Measurements from ENCODE around the gene LINC00305. TPM values are rescaled to one million over a fixed set of nuclear protein-coding genes. Genes with fewer than 3 reads are reported as not detected.

The LINC00305 gene
- total RNA-seq, 1 donor from 2014 or later = not detected

DNA sequence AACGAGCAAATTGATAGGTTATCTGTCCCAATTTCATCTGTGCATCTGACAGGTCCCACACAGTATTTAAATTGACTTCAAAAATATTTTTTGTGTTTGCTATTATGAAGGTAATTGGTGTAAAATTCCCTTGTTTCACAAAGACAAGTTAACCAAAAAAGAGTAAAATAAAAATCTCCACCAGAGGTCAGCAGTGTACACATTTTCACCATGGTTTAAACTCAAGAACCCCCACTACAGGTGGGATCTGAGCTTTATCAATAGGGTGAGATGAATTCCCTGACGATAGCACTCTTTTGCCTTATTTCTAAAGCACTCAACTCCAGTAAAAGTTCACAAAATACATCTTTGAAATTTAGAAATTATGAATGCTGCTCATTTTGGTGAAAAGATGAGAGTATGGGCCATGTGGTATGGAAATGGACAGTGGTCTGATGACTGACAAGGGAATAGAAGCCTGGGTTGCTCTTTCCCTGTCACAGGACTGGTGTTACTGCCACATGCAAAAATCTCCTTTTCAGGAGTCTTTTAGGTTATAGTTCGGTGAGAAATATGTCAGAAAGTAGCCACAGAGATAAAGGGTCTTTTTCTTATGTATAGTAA is 111.0 kb downstream of the LINC00305 start:
- H3K4me3 Mint-ChIP-seq = no peak overlapping the region
- Histone ChIP-seq H3K4me2 (no peak overlapping the region), H3K36me3 (no peaks in the 10 kb centered on the region), H3K9ac (no peak overlapping the region), H3K27me3 (no peaks in the 10 kb centered on the region), H3K9me3 (ENCODE audit: low read depth) (no peaks in the 10 kb centered on the region), H3K4me1 (no peaks in the 10 kb centered on the region), H4K20me1 (ENCODE audit: low read depth) (no peaks in the 10 kb centered on the region), H3K4me3 (no peak overlapping the region), H3K27ac (no peak overlapping the region), H3K79me2 (ENCODE audit: low read depth) (no peaks in the 10 kb centered on the region), H3F3A (ENCODE audit: low read depth) (no peaks in the 10 kb centered on the region), H2AFZ (replicated peaks) (peak overlapping the region; percentile 40)
- H3K9me3 Mint-ChIP-seq = peaks cover 6% of the 10 kb centered on the region
- no peak for TF ChIP-seq EZH2 (IDR thresholded peaks at IDR 0.05)
- TF ChIP-seq, protein P1, sequence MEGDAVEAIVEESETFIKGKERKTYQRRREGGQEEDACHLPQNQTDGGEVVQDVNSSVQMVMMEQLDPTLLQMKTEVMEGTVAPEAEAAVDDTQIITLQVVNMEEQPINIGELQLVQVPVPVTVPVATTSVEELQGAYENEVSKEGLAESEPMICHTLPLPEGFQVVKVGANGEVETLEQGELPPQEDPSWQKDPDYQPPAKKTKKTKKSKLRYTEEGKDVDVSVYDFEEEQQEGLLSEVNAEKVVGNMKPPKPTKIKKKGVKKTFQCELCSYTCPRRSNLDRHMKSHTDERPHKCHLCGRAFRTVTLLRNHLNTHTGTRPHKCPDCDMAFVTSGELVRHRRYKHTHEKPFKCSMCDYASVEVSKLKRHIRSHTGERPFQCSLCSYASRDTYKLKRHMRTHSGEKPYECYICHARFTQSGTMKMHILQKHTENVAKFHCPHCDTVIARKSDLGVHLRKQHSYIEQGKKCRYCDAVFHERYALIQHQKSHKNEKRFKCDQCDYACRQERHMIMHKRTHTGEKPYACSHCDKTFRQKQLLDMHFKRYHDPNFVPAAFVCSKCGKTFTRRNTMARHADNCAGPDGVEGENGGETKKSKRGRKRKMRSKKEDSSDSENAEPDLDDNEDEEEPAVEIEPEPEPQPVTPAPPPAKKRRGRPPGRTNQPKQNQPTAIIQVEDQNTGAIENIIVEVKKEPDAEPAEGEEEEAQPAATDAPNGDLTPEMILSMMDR (IDR thresholded peaks at IDR 0.05) = peak; percentile 76
- H3K27ac Mint-ChIP-seq = no peak overlapping the region
- peak; percentile 62 for DNase-seq (ENCODE audit: low spot score)
- H3K4me1 Mint-ChIP-seq = no peaks in the 10 kb centered on the region
- H3K36me3 Mint-ChIP-seq = no peaks in the 10 kb centered on the region
- H3K27me3 Mint-ChIP-seq (ENCODE audit: insufficient read depth, low read depth) = no peaks in the 10 kb centered on the region

DNA sequence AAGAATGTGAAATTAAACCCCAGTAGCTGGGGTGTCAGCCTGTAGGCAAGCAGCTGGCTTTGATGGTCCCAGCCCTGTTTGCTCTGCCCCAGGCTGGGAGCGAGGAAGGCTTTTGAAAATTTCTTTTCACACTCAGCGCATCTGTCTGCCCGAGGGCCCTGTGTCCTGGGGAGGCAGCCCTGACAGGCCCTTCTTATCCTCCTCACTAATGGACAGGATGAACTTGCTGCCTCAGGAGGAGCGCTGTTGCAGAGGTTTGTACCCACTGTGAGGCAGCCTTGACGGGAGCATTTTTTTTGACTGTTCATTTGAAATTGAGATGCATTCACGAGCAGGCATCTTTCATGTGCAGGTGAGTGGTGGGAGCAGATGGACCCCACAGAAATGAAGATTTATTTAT is 116.6 kb downstream of the LINC00305 start:
- Histone ChIP-seq H3K4me2 (no peak overlapping the region), H2AFZ (replicated peaks) (no peak overlapping the region), H3K27ac (no peak overlapping the region), H3K4me1 (no peaks in the 10 kb centered on the region), H3K9me3 (ENCODE audit: low read depth) (no peaks in the 10 kb centered on the region), H3K79me2 (ENCODE audit: low read depth) (no peaks in the 10 kb centered on the region), H3K27me3 (no peaks in the 10 kb centered on the region), H3K9ac (no peak overlapping the region), H3K4me3 (no peak overlapping the region), H3F3A (ENCODE audit: low read depth) (no peaks in the 10 kb centered on the region), H4K20me1 (ENCODE audit: low read depth) (no peaks in the 10 kb centered on the region), H3K36me3 (no peaks in the 10 kb centered on the region)
- no peak for TF ChIP-seq EZH2 (IDR thresholded peaks at IDR 0.05)
- no peak for TF ChIP-seq EZH2phosphoT487 (IDR thresholded peaks at IDR 0.05)
- TF ChIP-seq, protein P1 (IDR thresholded peaks at IDR 0.05) = no peak
- Mint-ChIP-seq H3K27me3 (ENCODE audit: insufficient read depth, low read depth) (no peaks in the 10 kb centered on the region), H3K9me3 (peaks cover 4% of the 10 kb centered on the region), H3K4me1 (peaks cover 4% of the 10 kb centered on the region), H3K27ac (no peak overlapping the region), H3K36me3 (no peaks in the 10 kb centered on the region), H3K4me3 (no peak overlapping the region)
- no peak for DNase-seq (ENCODE audit: low spot score)

DNA sequence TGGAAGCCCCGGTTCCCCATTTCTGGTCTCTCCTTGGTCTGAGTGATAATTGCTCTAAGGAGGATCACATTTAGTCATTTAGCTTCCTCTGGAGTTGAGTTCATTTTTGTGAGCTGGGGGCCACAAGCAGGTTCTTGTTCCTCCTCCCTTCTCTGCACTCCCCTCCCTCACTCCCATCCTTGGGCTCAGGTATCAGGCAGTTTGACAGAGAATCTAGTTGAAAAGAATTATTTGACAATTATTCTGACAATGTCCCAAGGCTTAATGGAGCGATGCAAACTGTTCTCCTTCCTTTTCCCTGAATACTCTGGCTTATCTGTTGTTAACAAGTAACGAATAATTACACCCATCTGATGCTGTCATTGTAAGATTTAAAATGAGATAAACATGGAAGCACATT is 117.5 kb downstream of the LINC00305 start:
- DNase-seq (ENCODE audit: low spot score) = no peak
- H3K9me3 ChIP-seq (ENCODE audit: low read depth) = no peaks in the 10 kb centered on the region
- H3K4me2 ChIP-seq = no peak overlapping the region
- H4K20me1 ChIP-seq (ENCODE audit: low read depth) = no peaks in the 10 kb centered on the region
- Mint-ChIP-seq H3K36me3 (no peaks in the 10 kb centered on the region), H3K4me1 (peaks cover 4% of the 10 kb centered on the region), H3K4me3 (no peak overlapping the region), H3K27me3 (ENCODE audit: insufficient read depth, low read depth) (no peaks in the 10 kb centered on the region), H3K9me3 (peaks cover 4% of the 10 kb centered on the region), H3K27ac (no peak overlapping the region)
- H3K36me3 ChIP-seq = no peaks in the 10 kb centered on the region
- no peaks in the 10 kb centered on the region for H3F3A ChIP-seq (ENCODE audit: low read depth)
- H3K4me3 ChIP-seq = no peak overlapping the region
- no peak overlapping the region for H3K9ac ChIP-seq
- no peaks in the 10 kb centered on the region for H3K4me1 ChIP-seq
- no peak overlapping the region for H3K27ac ChIP-seq
- no peak for TF ChIP-seq EZH2phosphoT487 (IDR thresholded peaks at IDR 0.05)
- TF ChIP-seq EZH2 (IDR thresholded peaks at IDR 0.05) = no peak
- H3K79me2 ChIP-seq (ENCODE audit: low read depth) = no peaks in the 10 kb centered on the region
- H2AFZ ChIP-seq (replicated peaks) = no peak overlapping the region
- H3K27me3 ChIP-seq = no peaks in the 10 kb centered on the region

Other genes with a start within 250 kb of the LINC00305 start
- gene SERPINB10, start 241.1 kb downstream of the LINC00305 start, total RNA-seq (ENCODE audit: low replicate concordance) = not detected in 2 replicates
- gene HMSD, start 199.8 kb downstream of the LINC00305 start, total RNA-seq (ENCODE audit: low replicate concordance) = 0.19 and 0.88 TPM in 2 replicates
- 0.34 and 0.46 TPM in 2 replicates for gene SERPINB8, start 179.0 kb downstream of the LINC00305 start, total RNA-seq (ENCODE audit: low replicate concordance)